Activated CD4-positive, alpha-beta T cell treated with anti-CD3 and anti-CD28 coated beads, Interleukin-2, Interleukin-4, amounts not matched to agents 100 ng/mL and 50 ng/mL, durations not matched to agents 16 hours and 8 hours (primary cell): ENCODE results near the gene EFHC2.
"Not testable (repeated sequence)": the region's sequence is repeated elsewhere in the genome, so short reads cannot be mapped to it uniquely, and the experiment has no call there.

ENCODE experiments used
- DNase-seq: peaks from one replicate; pipeline ENCODE4 v3.0.0-alpha.2; 2020; ENCODE audit warnings: low spot score

EFHC2 gene

GRCh38 chrX:44234116-44234515 lies 109.4 kb downstream of the EFHC2 start:
- DNase-seq, result no peak

GRCh38 chrX:44232081-44232480 lies 111.4 kb downstream of the EFHC2 start:
- DNase-seq, result no peak

DNA sequence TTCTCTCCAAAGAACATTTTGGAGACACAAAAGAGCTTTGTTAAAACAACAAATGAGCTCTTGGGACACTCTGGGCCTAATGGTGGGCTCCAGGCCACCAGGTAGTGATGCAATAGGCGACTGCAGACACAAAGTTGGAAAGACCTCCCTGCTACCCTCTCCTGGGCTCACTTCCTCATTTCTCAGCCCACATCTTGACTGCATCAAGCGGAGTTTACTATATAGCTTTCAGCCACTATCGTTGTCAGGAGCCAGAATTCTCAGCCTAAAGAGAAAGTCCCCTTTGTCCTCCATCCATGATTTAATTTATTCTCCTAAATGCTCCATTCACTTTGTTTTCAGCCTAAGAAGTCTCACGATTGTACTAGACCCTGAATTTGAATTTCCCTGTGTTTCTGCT lies 114.9 kb downstream of the EFHC2 start:
- DNase-seq, result no peak

DNA sequence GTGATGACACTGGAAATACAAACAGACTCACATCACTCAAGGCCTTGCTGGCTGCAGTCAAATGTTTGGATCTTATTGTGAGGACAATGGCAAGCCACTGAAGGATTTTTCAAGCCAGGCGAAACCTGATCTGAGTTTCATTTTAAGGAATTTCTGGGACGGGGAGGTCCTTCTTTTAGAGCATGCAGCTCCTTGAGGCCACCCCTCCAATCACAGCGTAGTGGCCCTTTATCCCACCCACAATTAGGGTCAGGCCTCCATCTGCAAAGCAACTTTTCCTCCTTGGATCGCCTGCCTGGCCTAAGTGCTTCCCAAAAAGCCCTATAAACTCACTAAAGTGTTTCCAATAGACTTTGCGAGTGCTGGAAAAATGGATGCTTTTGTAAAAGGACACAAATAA lies 115.5 kb downstream of the EFHC2 start:
- DNase-seq, result no peak

GRCh38 chrX:44225667-44226066 lies 117.8 kb downstream of the EFHC2 start:
- no peak for DNase-seq

DNA sequence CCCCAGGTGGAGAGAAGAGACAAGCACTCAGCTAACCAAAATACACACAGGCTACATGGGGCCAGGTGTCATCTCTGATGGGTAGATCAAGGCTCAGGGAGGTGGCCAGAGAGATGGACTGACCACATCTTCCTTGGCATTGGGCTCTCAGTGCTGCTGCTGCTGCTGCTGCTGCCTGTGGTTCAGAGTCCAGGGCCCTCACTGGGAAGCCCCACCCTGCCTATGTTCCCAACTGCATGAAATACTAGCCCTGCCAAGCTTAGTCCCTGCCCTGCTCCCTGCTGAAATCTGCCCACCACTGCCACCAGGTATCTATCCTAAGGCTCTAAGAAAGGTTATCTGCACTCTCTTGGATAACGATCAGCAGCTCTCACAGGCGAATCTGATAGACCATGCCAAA lies 118.7 kb downstream of the EFHC2 start:
- no peak for DNase-seq

DNA sequence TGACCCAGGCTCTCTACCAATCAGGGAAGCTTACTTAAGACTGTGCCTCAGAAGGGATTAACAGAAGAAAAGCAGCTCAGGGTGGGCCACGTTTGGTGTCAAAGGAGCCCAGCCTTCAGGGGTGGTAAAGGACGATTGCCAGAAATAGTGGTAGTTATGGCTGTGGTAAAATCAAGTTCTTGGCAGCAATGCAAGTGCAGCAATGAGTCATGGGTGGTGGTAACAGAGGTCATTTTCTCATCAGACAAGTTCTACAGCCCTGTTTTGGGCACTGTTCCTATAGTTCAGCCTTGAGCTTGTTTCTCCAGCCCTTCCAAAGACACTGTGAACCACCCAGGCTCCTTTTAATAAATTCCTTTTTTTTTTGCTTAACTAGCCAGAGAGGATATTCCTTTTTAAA lies 120.3 kb downstream of the EFHC2 start:
- DNase-seq, result no peak

DNA sequence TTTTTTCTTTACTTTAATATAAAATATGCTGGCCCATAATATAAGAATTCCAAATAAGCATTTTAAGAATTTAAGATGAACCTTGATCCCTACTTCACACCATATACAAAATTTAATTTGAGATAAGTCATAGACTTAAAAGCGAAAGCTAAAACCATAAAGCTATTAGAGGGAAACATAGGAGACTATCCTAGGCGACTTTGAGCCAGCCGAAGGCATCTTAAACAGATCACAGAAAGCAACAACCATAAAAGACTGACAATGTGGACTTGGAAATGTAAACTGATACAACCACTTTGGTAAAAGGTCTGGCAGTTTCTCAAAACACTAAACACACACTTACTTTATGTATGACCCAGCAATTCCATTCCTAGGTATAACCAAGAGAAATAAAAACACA lies 125.0 kb downstream of the EFHC2 start:
- DNase-seq, result no peak

- no peak for DNase-seq
Observed at GRCh38 chrX:44216171-44216570, 127.3 kb downstream of the EFHC2 start.

DNA sequence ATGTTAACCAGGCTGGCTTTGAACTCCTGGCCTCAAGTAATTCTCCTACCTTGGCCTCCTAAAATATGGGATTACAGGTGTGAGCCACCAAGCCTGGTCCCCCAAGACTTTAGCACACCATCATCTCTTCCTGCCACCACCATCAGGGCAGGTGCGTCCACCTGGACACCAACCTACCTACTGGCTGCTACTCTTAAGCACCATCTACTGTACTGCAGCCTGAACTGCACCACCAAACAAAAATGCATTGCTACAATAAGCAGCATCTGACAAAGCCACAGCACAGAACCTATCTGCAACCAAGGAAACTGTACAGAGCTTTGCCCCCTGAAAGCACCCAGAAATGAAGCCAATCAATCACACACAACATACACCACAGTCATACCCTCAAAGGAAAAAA lies 139.7 kb downstream of the EFHC2 start:
- DNase-seq, result no peak

GRCh38 chrX:44202596-44202995 lies 140.9 kb downstream of the EFHC2 start:
- DNase-seq, result no peak

DNA sequence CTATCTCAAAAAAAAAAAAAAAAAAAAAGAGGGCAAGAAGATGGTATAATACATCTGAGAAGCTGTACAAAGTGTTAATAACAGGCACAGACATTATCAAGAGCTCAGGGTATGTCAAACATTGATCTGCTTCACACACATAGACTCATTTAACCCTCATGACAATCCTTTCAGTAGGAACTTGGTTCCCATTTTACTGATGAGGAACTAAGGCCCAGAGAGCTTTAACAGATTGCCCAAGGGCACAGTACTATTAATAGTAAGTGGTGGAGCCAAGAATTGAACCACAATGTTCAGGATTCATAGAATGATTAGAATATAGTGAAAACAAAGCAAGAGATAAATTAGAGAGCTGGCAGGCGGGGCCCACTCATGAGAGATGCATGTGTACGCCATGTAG lies 154.4 kb downstream of the EFHC2 start:
- DNase-seq, result no peak

DNA sequence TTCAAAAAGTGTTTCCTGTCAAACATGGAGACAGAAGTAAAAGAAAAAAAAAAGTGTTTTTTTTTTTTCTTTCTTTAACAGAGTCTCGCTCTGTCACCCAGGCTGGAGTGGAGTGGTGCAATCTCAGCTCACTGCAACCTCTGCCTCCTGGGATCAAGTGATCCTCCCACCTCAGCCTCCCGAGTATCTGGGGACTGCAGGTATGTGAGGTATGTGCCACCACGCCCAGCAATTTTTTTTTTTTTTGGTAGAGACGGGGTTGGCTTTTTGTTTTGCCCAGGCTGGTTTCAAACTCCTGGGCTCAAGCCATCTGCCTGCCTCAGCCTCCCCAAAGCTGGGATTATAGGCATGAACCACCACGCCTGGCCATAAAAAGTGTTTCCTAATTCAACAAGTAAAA lies 155.6 kb downstream of the EFHC2 start:
- not testable (repeated sequence) for DNase-seq

- DNase-seq, result no peak
Observed at GRCh38 chrX:44183329-44183728, 160.1 kb downstream of the EFHC2 start.

- no peak for DNase-seq
Observed at GRCh38 chrX:44178274-44179053, 165.0 kb downstream of the EFHC2 start.

- no peak for DNase-seq
Observed at GRCh38 chrX:44175455-44175854, 168.0 kb downstream of the EFHC2 start.

DNA sequence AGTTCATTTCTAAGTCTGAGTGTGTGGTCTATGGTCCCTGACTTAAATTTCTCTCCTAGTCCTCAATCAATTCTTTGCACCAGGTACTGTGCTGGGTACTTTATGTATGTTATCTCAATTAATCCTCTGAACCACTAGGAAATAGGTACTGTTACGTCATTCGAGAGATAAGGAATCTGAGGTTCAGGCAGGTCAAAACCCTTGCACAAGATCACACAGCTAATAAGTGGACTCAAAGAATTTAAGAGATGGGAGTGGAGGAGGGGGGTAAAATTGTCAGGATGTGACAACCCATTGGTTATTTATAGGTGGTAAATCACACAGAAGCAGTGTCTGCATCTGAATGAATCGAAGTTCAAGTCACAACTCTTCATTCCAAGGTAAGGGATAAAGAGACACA lies 169.4 kb downstream of the EFHC2 start:
- DNase-seq, result no peak

GRCh38 chrX:44173219-44173618 lies 170.3 kb downstream of the EFHC2 start:
- no peak for DNase-seq

- DNase-seq, result no peak
Observed at GRCh38 chrX:44167116-44167515, 176.4 kb downstream of the EFHC2 start.

- no peak for DNase-seq
Observed at GRCh38 chrX:44162964-44163475, 180.5 kb downstream of the EFHC2 start.

DNA sequence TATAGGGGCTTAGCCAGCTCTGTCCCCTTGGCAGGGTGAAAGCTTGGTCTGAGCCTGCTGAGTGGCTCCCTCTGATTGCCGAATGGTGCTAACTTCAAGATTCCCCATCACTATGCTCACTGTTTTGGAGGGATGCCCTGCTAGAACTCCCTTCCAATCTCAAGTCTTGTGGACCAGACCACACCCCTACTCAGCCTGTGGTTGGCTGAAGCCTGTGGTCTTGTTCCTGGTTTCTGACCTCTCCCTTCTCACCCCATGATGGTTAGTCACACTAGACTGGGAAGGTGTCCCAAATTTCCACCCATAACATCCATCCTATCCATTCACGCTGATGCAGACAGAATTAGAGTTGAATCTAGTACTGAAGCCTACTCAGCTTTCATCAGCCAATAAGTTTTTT lies 185.6 kb downstream of the EFHC2 start:
- no peak for DNase-seq

- DNase-seq, result no peak
Observed at GRCh38 chrX:44157283-44157682, 186.2 kb downstream of the EFHC2 start.

DNA sequence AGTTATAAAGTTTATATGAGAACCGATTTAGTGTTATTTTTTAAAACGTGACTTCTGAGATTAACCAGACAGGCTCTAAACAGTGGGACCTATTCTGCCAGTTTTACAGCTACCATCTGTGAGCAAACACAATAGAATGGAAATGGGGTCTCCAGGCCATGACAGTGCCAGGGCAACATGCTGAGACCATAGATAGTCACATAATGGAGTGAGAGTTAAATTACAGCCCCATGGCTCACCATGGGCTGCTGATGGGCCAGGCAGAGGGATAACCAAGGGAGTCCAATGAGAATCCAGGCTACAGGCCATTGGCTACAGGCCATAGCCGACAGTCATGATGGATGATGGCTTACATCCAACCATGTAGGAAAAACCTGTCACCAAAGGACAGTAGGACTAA lies 186.7 kb downstream of the EFHC2 start:
- no peak for DNase-seq

GRCh38 chrX:44155126-44155525 lies 188.3 kb downstream of the EFHC2 start:
- DNase-seq, result no peak
